ENCODE data around the gene NRXN2.
A peak's percentile ranks its signal among the peaks of the same experiment; 100 is the strongest.

NRXN2 gene

GRCh38 chr11:64687204-64687603, 35.8 kb downstream of the NRXN2 start:
- Histone ChIP-seq H3K4me2 (ENCODE audit: low read length) (no peak overlapping the region), H3K4me3 (ENCODE audit: low read length) (no peak overlapping the region), H2BK15ac (replicated peaks; ENCODE audit: low read depth) (no peak overlapping the region), H4K5ac (ENCODE audit: low read length) (no peak overlapping the region), H3K27ac (ENCODE audit: low read depth, low read length) (no peak overlapping the region), H3K4me1 (ENCODE audit: control insufficient read depth, low read depth, low read length) (no peaks in the 10 kb centered on the region), H2BK120ac (ENCODE audit: low read depth, low read length) (no peak overlapping the region), H2BK5ac (ENCODE audit: low read length) (no peak overlapping the region), H3K79me2 (ENCODE audit: control insufficient read depth, insufficient read depth, low read length) (no peaks in the 10 kb centered on the region), H3K9ac (ENCODE audit: low read length) (no peak overlapping the region), H3K79me1 (ENCODE audit: low read length) (no peaks in the 10 kb centered on the region), H2AK5ac (ENCODE audit: low read length) (no peak overlapping the region), H3K27me3 (ENCODE audit: insufficient read depth, low read length, poor library complexity) (no peaks in the 10 kb centered on the region), H3K23ac (ENCODE audit: low read length) (peak overlapping the region; percentile 35), H3K18ac (ENCODE audit: low read length) (no peak overlapping the region), H3K56ac (ENCODE audit: low read length) (no peak overlapping the region), H3K36me3 (ENCODE audit: control insufficient read depth, insufficient read depth, low read length) (no peaks in the 10 kb centered on the region), H4K8ac (ENCODE audit: low read depth, low read length) (no peak overlapping the region), H3K4ac (ENCODE audit: low read depth, low read length) (no peak overlapping the region)
- no CpG with 5 or more reads among the region's 6 CpGs for WGBS (ENCODE audit: extremely low coverage, insufficient coverage, low lambda C conversion rate)
- no peak for DNase-seq

GRCh38 chr11:64686466-64687170, 36.4 kb downstream of the NRXN2 start:
- WGBS (ENCODE audit: extremely low coverage, insufficient coverage, low lambda C conversion rate): no CpG with 5 or more reads among the region's 9 CpGs
- Histone ChIP-seq H3K36me3 (ENCODE audit: control insufficient read depth, insufficient read depth, low read length) (no peaks in the 10 kb centered on the region), H3K27ac (ENCODE audit: low read depth, low read length) (no peak overlapping the region)

GRCh38 chr11:64685536-64685935, 37.5 kb downstream of the NRXN2 start:
- no peak overlapping the region for H3K4me2 ChIP-seq (ENCODE audit: low read length)
- H3K79me2 ChIP-seq (ENCODE audit: control insufficient read depth, insufficient read depth, low read length): no peaks in the 10 kb centered on the region
- no peak overlapping the region for H2AK5ac ChIP-seq (ENCODE audit: low read length)
- H3K27me3 ChIP-seq (ENCODE audit: insufficient read depth, low read length, poor library complexity): no peaks in the 10 kb centered on the region
- H2BK15ac ChIP-seq (replicated peaks; ENCODE audit: low read depth): no peak overlapping the region
- no peak overlapping the region for H3K4ac ChIP-seq (ENCODE audit: low read depth, low read length)
- no peak overlapping the region for H4K5ac ChIP-seq (ENCODE audit: low read length)
- DNase-seq: no peak
- no peaks in the 10 kb centered on the region for H3K36me3 ChIP-seq (ENCODE audit: control insufficient read depth, insufficient read depth, low read length)
- no peak overlapping the region for H2BK120ac ChIP-seq (ENCODE audit: low read depth, low read length)
- H3K79me1 ChIP-seq (ENCODE audit: low read length): no peaks in the 10 kb centered on the region
- no peak overlapping the region for H3K56ac ChIP-seq (ENCODE audit: low read length)
- WGBS (ENCODE audit: extremely low coverage, insufficient coverage, low lambda C conversion rate): no CpG with 5 or more reads among the region's 18 CpGs
- no peak overlapping the region for H3K23ac ChIP-seq (ENCODE audit: low read length)
- no peak overlapping the region for H2BK5ac ChIP-seq (ENCODE audit: low read length)
- no peak overlapping the region for H3K18ac ChIP-seq (ENCODE audit: low read length)
- no peak overlapping the region for H3K9ac ChIP-seq (ENCODE audit: low read length)
- H3K4me3 ChIP-seq (ENCODE audit: low read length): no peak overlapping the region
- no peak overlapping the region for H3K27ac ChIP-seq (ENCODE audit: low read depth, low read length)
- H4K8ac ChIP-seq (ENCODE audit: low read depth, low read length): no peak overlapping the region
- H3K4me1 ChIP-seq (ENCODE audit: control insufficient read depth, low read depth, low read length): no peaks in the 10 kb centered on the region

More at GRCh38 chr11:64686466-64687170, 36.4 kb downstream of the NRXN2 start:
- Histone ChIP-seq H3K27me3 (ENCODE audit: insufficient read depth, low read length, poor library complexity) (no peaks in the 10 kb centered on the region), H3K79me2 (ENCODE audit: control insufficient read depth, insufficient read depth, low read length) (no peaks in the 10 kb centered on the region), H3K4ac (ENCODE audit: low read depth, low read length) (no peak overlapping the region), H2BK15ac (replicated peaks; ENCODE audit: low read depth) (no peak overlapping the region), H4K8ac (ENCODE audit: low read depth, low read length) (no peak overlapping the region), H3K23ac (ENCODE audit: low read length) (no peak overlapping the region), H3K9ac (ENCODE audit: low read length) (no peak overlapping the region), H3K4me3 (ENCODE audit: low read length) (no peak overlapping the region), H3K4me1 (ENCODE audit: control insufficient read depth, low read depth, low read length) (no peaks in the 10 kb centered on the region), H3K18ac (ENCODE audit: low read length) (no peak overlapping the region), H2BK5ac (ENCODE audit: low read length) (no peak overlapping the region), H2AK5ac (ENCODE audit: low read length) (no peak overlapping the region), H3K79me1 (ENCODE audit: low read length) (no peaks in the 10 kb centered on the region), H3K56ac (ENCODE audit: low read length) (no peak overlapping the region), H4K5ac (ENCODE audit: low read length) (no peak overlapping the region), H3K4me2 (ENCODE audit: low read length) (no peak overlapping the region), H2BK120ac (ENCODE audit: low read depth, low read length) (no peak overlapping the region)
- DNase-seq: no peak

- H2BK120ac ChIP-seq (ENCODE audit: low read depth, low read length): no peak overlapping the region
- H2AK5ac ChIP-seq (ENCODE audit: low read length): no peak overlapping the region
- H3K18ac ChIP-seq (ENCODE audit: low read length): no peak overlapping the region
- no peak overlapping the region for H3K4me3 ChIP-seq (ENCODE audit: low read length)
- H3K56ac ChIP-seq (ENCODE audit: low read length): no peak overlapping the region
- no peak overlapping the region for H2BK15ac ChIP-seq (replicated peaks; ENCODE audit: low read depth)
- no peaks in the 10 kb centered on the region for H3K79me2 ChIP-seq (ENCODE audit: control insufficient read depth, insufficient read depth, low read length)
- H3K4me1 ChIP-seq (ENCODE audit: control insufficient read depth, low read depth, low read length): no peaks in the 10 kb centered on the region
- H3K9ac ChIP-seq (ENCODE audit: low read length): no peak overlapping the region
- no peak overlapping the region for H3K27ac ChIP-seq (ENCODE audit: low read depth, low read length)
- no peak overlapping the region for H3K23ac ChIP-seq (ENCODE audit: low read length)
- no peak for DNase-seq
- no peaks in the 10 kb centered on the region for H3K36me3 ChIP-seq (ENCODE audit: control insufficient read depth, insufficient read depth, low read length)
- WGBS (ENCODE audit: extremely low coverage, insufficient coverage, low lambda C conversion rate): no CpG with 5 or more reads among the region's 8 CpGs
- H3K4me2 ChIP-seq (ENCODE audit: low read length): no peak overlapping the region
- no peak overlapping the region for H4K8ac ChIP-seq (ENCODE audit: low read depth, low read length)
- no peaks in the 10 kb centered on the region for H3K27me3 ChIP-seq (ENCODE audit: insufficient read depth, low read length, poor library complexity)
- H2BK5ac ChIP-seq (ENCODE audit: low read length): no peak overlapping the region
- no peak overlapping the region for H3K4ac ChIP-seq (ENCODE audit: low read depth, low read length)
- H3K79me1 ChIP-seq (ENCODE audit: low read length): no peaks in the 10 kb centered on the region
- no peak overlapping the region for H4K5ac ChIP-seq (ENCODE audit: low read length)
Observed at GRCh38 chr11:64684357-64684756, 38.6 kb downstream of the NRXN2 start.

GRCh38 chr11:64681171-64681570, 41.8 kb downstream of the NRXN2 start:
- Histone ChIP-seq H3K9ac (ENCODE audit: low read length) (no peak overlapping the region), H3K56ac (ENCODE audit: low read length) (no peak overlapping the region), H4K8ac (ENCODE audit: low read depth, low read length) (no peak overlapping the region), H3K27me3 (ENCODE audit: insufficient read depth, low read length, poor library complexity) (no peaks in the 10 kb centered on the region), H3K23ac (ENCODE audit: low read length) (no peak overlapping the region), H3K4me1 (ENCODE audit: control insufficient read depth, low read depth, low read length) (no peaks in the 10 kb centered on the region), H3K79me2 (ENCODE audit: control insufficient read depth, insufficient read depth, low read length) (no peaks in the 10 kb centered on the region), H2AK5ac (ENCODE audit: low read length) (no peak overlapping the region), H3K4me3 (ENCODE audit: low read length) (no peak overlapping the region), H4K5ac (ENCODE audit: low read length) (no peak overlapping the region), H2BK15ac (replicated peaks; ENCODE audit: low read depth) (no peak overlapping the region), H3K4me2 (ENCODE audit: low read length) (no peak overlapping the region), H3K18ac (ENCODE audit: low read length) (no peak overlapping the region), H3K79me1 (ENCODE audit: low read length) (no peaks in the 10 kb centered on the region), H2BK5ac (ENCODE audit: low read length) (no peak overlapping the region), H2BK120ac (ENCODE audit: low read depth, low read length) (no peak overlapping the region), H3K27ac (ENCODE audit: low read depth, low read length) (no peak overlapping the region), H3K4ac (ENCODE audit: low read depth, low read length) (no peak overlapping the region), H3K36me3 (ENCODE audit: control insufficient read depth, insufficient read depth, low read length) (no peaks in the 10 kb centered on the region)
- no CpG with 5 or more reads among the region's 4 CpGs for WGBS (ENCODE audit: extremely low coverage, insufficient coverage, low lambda C conversion rate)
- no peak for DNase-seq

- Histone ChIP-seq H3K4ac (ENCODE audit: low read depth, low read length) (no peak overlapping the region), H3K4me3 (ENCODE audit: low read length) (no peak overlapping the region), H2AK5ac (ENCODE audit: low read length) (no peak overlapping the region), H3K27ac (ENCODE audit: low read depth, low read length) (no peak overlapping the region), H4K5ac (ENCODE audit: low read length) (no peak overlapping the region), H3K36me3 (ENCODE audit: control insufficient read depth, insufficient read depth, low read length) (no peaks in the 10 kb centered on the region), H2BK5ac (ENCODE audit: low read length) (no peak overlapping the region), H3K18ac (ENCODE audit: low read length) (no peak overlapping the region), H3K23ac (ENCODE audit: low read length) (no peak overlapping the region), H3K56ac (ENCODE audit: low read length) (no peak overlapping the region), H3K27me3 (ENCODE audit: insufficient read depth, low read length, poor library complexity) (no peaks in the 10 kb centered on the region), H4K8ac (ENCODE audit: low read depth, low read length) (no peak overlapping the region), H3K4me1 (ENCODE audit: control insufficient read depth, low read depth, low read length) (no peaks in the 10 kb centered on the region), H3K9ac (ENCODE audit: low read length) (no peak overlapping the region), H2BK15ac (replicated peaks; ENCODE audit: low read depth) (no peak overlapping the region), H3K4me2 (ENCODE audit: low read length) (no peak overlapping the region), H2BK120ac (ENCODE audit: low read depth, low read length) (no peak overlapping the region), H3K79me2 (ENCODE audit: control insufficient read depth, insufficient read depth, low read length) (no peaks in the 10 kb centered on the region), H3K79me1 (ENCODE audit: low read length) (no peaks in the 10 kb centered on the region)
- no CpG with 5 or more reads among the region's 2 CpGs for WGBS (ENCODE audit: extremely low coverage, insufficient coverage, low lambda C conversion rate)
- no peak for DNase-seq
Observed at GRCh38 chr11:64679846-64680245, 43.2 kb downstream of the NRXN2 start.

Data from mesendoderm (in vitro differentiated cells).